Lung microvascular endothelial cell (primary cell): ENCODE data around the gene VEGFD. TPM values are rescaled to one million over a fixed set of nuclear protein-coding genes. Genes with fewer than 3 reads are reported as not detected.
"Not testable (repeated sequence)": the region's sequence is repeated elsewhere in the genome, so short reads cannot be mapped to it uniquely, and the experiment has no call there.

ENCODE experiments used
- DNase-seq, 2 donors: peaks; one replicate each; pipeline versions ENCODE4 v3.0.0 to v3.0.0-alpha.2; 2010; ENCODE audit warnings: low read depth in 2 of 2
- total RNA-seq: library from RNA; depleted of rRNA; stranded (reverse); fragments of >200 nt; gene quantifications from 2 replicates; pipeline ENCODE4 v1.2.1, GENCODE V29; 2014

VEGFD gene
- total RNA-seq, 1 donor from 2014 or later, result 0.20 TPM

GRCh38 chrX:15311119-15311518, 73.1 kb downstream of the VEGFD start:
- DNase-seq, result no peak

DNA sequence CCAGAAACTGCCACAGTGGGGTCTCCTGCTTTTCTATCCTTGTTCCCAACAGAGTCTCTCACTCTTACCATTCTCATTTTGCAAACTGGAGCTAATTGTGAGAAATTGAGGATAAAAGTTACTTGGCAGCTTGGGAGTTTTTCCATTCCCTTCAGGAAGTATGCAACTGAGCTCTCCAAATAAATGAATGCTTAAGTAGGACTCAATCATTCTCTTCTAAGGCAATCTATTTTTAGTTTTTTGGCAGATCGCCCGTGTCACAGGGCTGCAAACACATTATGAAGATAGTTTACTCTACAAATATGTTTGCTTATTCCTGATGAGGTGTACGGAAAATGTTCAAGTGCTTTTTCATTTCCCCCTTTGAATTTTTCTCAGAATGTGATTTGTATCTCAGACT, 74.1 kb downstream of the VEGFD start:
- peak; percentile 46 to 83 for DNase-seq

DNA sequence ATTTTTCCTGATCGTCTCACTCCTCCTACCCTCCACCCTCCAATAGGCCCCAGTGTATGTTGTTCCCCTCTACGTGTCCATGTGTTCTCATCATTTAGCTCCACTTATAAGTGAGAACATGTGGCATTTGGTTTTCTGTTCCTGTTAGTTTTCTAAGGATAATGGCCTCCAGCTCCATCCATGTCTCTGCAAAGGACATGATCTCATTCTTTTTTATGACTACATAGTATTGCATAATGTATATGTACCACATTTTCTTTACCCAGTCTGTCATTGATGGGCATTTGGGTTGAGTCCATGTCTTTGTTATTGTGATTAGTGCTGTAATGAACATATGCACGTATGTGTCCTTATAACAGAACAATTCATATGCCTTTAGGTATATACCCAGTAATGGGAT, 78.3 kb downstream of the VEGFD start:
- DNase-seq, result not testable (repeated sequence)

GRCh38 chrX:15301924-15302323, 82.3 kb downstream of the VEGFD start:
- no peak for DNase-seq

GRCh38 chrX:15299941-15300851, 84.0 kb downstream of the VEGFD start:
- DNase-seq, result peak; percentile 42 to 59

- peak in 1 of 2 donors; percentile 36 for DNase-seq
Measured at GRCh38 chrX:15298780-15299179, 85.4 kb downstream of the VEGFD start.

- DNase-seq, result peak; percentile 82 to 83
Measured at GRCh38 chrX:15298201-15298600, 86.0 kb downstream of the VEGFD start.

Other genes starting within 250 kb of the VEGFD start
- gene ASB9, start 114.3 kb downstream of the VEGFD start, total RNA-seq, result 0.40 and 2.6 TPM in 2 replicates
- not detected in 2 replicates for gene ASB11, start 68.8 kb downstream of the VEGFD start, total RNA-seq
- 6.5 and 8.3 TPM in 2 replicates for gene PIGA, start 48.9 kb downstream of the VEGFD start, total RNA-seq
- 86.1 and 93.8 TPM in 2 replicates for gene PIR, start 108.9 kb upstream of the VEGFD start, total RNA-seq
- gene BMX, start 116.4 kb upstream of the VEGFD start, total RNA-seq, result 81.9 and 208 TPM in 2 replicates
- not detected in 2 replicates for gene ACE2, start 216.5 kb upstream of the VEGFD start, total RNA-seq